GM18505 (cell line): Measurements from ENCODE around the gene ACE.

Experiments used
- ATAC-seq: cut with Tn5 transposase; IDR thresholded peaks from one replicate; pipeline ENCODE4 v1.9.1; 2021; ENCODE audit not compliant: unreplicated experiment
- POLR2A ChIP-seq: IDR thresholded peaks from 4 replicates; pipeline ENCODE4 v1.6.1; 2011; ENCODE audit warnings: borderline replicate concordance; ENCODE audit not compliant: insufficient read depth, insufficient read length; ENCODE audit errors: extremely low read depth

The ACE gene

GRCh38 chr17:63528183-63528582 lies 51.3 kb downstream of the ACE start:
- ATAC-seq: no peak
- TF ChIP-seq POLR2A: no peak

- TF ChIP-seq POLR2A: no peak
- no peak for ATAC-seq
Measured at GRCh38 chr17:63529711-63530556, 53.1 kb downstream of the ACE start.

- ATAC-seq: no peak
- TF ChIP-seq POLR2A: no peak
Measured at GRCh38 chr17:63530557-63531021, 53.7 kb downstream of the ACE start.

- ATAC-seq: no peak
- TF ChIP-seq POLR2A: no peak
Measured at GRCh38 chr17:63531022-63531965, 54.4 kb downstream of the ACE start.

- TF ChIP-seq POLR2A: no peak
- no peak for ATAC-seq
Measured at GRCh38 chr17:63533433-63534077, 56.7 kb downstream of the ACE start.

- TF ChIP-seq POLR2A: no peak
- no peak for ATAC-seq
Measured at GRCh38 chr17:63534078-63534570, 57.3 kb downstream of the ACE start.

GRCh38 chr17:63534816-63535455 lies 58.1 kb downstream of the ACE start:
- no peak for TF ChIP-seq POLR2A
- no peak for ATAC-seq

GRCh38 chr17:63535640-63536039 lies 58.8 kb downstream of the ACE start:
- no peak for ATAC-seq
- no peak for TF ChIP-seq POLR2A

GRCh38 chr17:63537001-63537400 lies 60.1 kb downstream of the ACE start:
- no peak for ATAC-seq
- TF ChIP-seq POLR2A: no peak

- ATAC-seq: no peak
- TF ChIP-seq POLR2A: no peak
Measured at GRCh38 chr17:63537991-63538692, 61.3 kb downstream of the ACE start.

- TF ChIP-seq POLR2A: no peak
- ATAC-seq: no peak
Measured at GRCh38 chr17:63538693-63539595, 62.1 kb downstream of the ACE start.
